HG03135 (cell line): ENCODE results near the gene PKP4.

ENCODE experiments used
- ATAC-seq: cut with Tn5 transposase; IDR thresholded peaks from one replicate; pipeline ENCODE4 v1.9.1; 2021; ENCODE audit warnings: mild to moderate bottlenecking, moderate library complexity; ENCODE audit not compliant: unreplicated experiment

The PKP4 gene

DNA sequence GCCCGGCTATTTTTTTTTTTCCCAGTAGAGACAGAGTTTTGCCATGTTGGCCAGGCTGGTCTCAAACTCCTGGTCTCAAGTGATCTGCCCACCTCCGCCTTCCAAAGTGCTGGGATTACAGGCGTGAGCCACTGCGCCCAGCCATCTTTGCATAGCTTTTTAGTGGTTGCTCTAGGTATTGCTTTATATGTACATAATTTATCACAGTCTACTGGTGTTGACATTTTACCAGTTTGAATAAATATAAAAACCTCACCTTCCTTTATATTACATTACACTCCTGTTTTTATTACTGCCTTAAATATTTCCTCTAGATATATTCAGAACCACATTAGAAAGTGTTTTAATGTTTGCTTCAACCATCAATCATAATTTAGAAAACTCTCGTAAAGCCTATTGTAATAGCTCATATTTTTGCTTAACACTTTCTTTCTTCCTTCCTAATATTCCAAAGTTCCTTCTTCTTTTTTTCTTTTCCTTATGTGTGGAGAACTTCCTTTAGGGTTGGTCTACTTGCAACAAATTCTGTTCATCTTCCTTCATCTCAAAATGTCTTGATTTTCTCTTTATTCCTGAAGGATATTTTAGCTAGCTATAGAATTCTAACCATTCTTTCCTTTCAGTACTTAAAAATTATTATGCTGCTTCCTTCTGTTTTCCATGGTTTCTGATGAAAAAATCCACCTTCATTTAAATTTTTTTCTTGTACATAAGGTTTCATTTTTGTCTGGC lies 256.2 kb downstream of the PKP4 start:
- no peak for ATAC-seq

DNA sequence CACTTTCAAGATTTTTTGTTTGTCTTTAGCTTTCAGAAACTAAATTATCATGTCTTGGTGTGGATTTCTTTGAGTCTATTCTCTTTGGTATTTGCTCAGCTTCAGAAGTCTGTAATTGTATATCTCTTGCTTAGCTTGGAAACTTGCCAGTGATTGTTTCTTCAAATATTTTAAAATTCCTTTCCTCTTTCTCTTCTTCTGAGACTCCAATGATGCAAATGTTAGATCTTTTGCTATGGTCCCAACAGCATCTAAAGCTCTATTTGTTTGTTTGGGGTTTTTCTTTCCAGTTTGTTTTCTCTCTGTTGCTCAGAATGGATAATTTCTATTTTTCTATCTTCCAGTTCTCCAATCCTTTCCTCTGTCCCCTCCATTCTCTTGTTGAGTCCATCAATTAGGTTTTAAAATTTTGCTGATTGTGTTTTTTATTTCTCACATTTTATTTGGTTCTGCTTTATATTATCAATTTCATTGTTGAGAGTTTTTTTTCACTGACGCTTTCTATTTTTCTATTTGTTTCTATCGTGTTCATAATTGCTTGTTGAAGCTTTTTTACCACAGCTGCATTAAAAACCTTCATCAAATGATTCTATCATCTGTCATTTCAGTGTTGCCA lies 256.9 kb downstream of the PKP4 start:
- ATAC-seq, result no peak

DNA sequence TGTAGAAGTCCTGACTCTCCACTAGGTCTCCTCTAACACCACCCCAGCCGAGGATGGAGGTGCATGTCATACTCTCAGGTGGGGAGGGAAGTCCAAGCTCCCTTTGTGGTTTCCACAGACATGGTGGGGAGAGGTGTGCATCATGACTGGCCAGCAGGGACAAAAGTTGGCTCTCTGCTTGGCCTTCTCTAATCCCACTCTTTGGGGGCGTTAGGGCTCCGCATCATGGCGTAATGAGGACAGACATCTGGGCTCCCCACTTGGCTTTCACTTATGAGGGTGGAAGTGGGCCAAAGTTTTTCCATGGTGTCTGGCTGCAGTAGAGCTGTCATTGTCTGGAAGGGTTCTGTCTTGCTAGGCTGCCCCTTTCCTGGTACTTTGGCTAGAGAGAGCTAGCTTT lies 257.7 kb downstream of the PKP4 start:
- ATAC-seq, result no peak

DNA sequence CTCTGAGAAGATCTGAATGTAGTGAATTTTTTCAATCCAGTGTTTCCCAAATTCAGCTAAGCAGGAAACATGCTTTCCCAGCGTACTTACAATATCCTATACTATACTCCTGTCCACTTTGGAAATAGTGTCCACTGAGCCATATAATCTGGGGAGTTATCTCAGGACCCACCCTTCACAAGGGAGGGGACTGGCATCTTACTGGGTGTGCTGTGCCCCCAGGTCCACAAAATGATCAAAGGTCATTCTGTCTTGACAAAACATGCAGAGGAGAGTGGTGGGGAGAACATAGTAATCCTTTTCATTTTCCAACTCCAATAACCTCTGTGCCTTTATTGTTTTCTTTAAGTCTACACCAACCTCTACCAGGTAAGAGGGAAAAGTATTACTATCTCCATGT lies 258.6 kb downstream of the PKP4 start:
- ATAC-seq, result no peak

DNA sequence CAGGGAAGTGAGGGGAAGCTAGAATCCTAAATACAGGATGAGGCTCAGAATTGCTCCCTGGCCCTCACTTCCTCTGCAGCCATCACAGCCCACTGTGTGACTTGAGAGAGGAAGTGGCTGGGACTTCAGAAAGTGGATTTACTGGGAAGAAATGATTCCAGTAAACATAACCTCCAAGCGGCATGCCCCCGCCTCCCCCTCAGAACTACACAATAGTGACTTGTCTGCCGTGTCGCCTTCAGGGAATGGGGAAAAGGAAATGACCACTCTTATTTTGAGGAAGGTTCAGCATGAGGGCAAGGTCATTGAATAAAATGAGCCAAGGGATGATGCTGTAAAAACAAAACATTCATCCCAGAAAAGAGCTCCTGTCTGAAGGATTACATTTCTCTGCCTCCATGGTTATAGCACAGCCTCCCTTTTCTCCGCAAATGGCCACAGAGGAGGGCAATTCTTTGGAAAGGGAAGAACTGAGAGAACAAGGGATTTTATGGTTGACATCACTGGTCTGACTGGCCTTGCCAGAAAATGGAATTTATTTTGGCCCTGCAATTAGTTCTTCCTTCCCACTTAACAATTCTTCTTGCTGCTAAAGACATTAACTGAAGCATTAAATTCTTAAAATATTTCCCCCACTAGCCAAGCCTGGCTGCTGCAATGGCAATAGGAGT lies 259.5 kb downstream of the PKP4 start:
- ATAC-seq, result no peak

DNA sequence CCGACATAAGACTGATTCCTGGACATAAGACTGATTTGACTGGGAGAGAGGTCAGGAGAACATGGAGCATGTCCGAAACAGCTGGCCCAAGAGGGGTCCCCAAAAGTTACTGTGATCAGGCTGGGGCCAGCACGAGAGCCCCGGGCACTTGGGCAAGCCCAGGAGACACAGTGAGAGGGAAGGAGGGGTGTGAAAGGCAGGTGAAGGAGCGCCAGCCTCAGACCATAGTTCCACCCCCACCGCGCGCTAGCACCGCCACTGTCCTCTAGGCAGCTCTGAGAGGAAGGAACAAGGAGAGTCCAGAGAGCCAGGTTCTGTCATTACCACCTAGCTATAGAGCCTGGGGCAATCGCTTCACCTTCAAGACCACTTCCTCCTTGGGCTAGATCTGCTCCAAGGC lies 260.2 kb downstream of the PKP4 start:
- no peak for ATAC-seq

DNA sequence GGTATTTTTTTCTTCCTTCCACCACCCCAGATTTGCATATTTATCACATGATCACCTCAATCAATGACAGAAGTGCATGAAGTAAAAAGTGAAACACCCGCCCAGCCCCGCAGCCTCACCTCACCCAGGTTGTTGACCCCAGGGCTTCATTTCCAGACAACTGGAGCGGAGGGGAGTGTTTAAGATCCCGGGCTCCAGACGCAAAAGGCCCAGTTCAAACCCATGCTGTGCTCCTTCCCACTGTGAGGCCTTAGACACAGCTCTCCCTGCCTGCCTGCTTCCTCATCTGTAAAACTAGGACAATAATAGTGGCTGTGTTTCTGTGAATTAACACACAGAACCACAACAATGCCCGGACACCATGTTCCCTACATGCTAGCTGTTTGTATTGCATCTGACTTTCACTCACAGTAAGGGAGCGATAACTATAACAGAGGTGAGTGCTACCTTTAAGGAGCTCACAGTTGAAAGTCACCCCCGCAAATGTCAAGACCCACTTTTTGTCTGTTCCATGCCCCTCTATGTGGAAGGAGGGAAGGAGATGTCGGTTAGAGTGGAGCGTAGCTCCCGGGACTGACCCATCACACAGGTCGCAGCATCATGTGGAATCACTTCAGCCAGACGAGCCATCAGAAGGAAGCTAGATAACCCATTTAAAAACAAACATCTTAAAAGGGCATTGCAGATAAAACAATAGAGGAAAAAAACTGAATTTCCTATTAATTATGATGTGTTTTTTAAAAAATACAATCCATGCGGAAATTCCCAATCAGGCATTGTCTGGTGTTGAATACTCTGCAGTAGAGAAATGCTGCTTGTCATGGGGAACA lies 260.8 kb downstream of the PKP4 start:
- ATAC-seq, result no peak

DNA sequence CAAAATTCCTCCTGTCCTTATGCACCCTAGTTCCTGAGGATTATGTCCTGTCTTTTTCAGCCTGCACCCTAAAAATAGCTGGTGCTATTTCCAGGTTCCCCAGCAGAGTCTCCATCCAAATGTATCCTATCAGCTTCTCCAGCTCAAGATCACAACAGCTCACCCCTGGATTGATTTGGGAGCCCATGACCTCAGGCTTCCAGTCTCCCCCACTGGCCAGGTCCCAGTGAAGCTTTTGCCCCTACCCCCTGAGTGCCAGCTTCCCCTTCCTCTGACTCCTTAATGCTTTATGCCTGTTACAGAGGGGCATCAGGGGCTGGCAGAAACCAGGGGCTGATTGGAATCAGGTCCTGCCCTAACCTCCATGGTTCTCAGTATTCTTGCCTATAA lies 261.4 kb downstream of the PKP4 start:
- ATAC-seq, result no peak

DNA sequence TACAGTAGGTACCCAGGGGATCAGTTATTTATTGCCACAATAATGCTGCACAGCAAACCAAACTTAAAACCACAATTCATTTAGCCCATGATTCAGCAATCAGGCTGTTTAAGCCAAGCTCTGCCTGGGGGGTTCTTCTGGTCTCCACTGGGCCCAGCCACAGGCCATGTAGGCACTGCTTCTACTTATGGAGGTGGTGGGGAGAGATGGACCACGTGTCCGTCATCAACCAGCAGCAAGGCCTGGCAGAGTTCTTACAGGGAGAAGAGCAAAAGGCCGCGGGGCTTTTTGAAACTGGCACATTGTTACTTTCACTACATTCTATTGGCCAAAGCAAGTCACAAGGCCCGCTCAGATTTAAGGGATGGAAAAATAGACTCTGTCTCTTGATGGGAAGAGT lies 262.1 kb downstream of the PKP4 start:
- ATAC-seq, result no peak

DNA sequence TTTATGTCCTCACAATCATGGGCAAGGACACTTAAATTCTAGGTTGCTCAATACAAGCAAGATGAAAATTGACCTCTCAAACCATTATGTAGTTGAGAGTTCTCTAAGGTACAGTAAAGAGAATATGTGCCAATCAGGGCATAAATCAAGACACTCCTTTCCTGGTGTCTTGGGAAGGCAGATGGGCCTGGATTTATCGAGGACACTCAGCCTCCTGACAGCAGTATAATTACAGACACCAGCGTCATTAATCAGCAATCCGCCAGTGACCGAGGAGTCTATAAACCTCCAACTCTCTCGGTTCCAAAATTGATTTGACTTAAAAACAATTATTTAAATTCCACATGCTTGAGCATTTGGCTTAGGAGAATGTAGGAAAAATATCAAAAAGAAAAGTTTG lies 262.7 kb downstream of the PKP4 start:
- no peak for ATAC-seq

DNA sequence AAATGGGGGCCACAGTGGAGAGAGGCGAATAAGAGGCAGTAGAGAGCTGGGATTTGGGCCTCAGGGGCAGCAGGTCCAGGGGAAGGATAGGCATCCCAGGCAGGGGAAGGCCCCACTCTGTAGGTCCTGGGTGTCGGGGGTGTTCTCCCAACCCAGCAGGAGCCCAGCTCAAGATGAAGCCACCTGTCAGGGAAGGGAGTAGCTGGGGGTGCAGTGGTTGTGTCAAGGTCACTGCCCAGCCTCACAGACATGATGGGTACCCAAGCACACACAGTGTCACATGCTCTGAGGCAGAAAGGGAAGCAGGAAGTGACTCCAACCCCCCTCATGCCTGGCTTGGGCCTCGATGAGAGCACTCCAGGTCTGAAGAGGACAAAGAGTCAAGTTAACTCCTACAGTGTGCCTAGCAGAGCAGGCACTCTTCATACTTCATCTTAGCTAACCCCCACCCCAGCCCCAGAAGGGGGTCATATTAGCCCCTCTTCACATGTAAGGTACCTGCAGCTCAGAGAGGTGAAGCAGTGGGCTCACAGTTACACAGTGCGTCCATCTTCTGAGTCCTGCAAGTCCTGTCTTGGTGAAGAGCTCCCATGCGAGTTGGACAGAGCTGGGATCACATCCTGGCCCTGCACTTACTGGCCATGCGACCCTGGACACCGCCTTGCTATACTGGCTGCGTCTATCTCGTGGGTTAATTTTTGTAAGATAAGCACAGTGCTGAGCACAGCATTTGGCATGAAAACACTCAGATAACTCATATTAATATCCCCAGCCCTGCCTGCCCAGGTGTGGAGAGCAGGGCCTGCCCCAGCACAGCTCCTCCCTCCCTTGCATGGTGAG lies 265.7 kb downstream of the PKP4 start:
- no peak for ATAC-seq

DNA sequence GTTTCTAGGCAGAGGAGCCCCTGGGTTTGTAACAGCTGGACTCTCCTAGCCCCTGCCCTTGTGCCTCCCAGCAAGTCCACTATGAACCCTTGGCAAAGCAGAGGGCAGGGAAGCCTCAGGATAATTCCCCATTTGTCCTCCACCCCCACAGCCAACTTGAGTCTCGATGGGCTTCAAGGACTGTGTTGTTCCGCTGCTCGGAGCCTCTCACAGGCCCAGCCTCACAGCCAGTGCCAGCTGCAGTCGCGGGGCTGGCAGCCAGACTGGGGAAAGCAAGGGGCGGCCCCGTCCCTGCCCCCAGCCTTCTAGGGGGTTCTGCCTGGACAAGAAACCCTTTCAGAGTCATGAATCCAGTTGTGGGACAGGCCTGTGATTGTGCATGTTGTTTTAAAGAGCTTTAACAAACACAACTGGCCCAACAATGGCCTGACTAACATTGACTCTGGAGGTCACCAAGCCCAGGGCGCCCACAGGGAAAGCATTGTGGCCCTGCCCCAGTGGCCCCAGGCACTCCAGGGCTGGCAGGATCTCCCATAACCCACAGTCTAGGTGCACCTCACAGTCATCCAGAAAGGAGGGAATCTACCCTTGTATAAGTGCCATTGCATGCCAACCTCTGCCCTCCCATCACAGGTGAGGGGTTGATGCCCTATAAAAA lies 266.6 kb downstream of the PKP4 start:
- ATAC-seq, result no peak

DNA sequence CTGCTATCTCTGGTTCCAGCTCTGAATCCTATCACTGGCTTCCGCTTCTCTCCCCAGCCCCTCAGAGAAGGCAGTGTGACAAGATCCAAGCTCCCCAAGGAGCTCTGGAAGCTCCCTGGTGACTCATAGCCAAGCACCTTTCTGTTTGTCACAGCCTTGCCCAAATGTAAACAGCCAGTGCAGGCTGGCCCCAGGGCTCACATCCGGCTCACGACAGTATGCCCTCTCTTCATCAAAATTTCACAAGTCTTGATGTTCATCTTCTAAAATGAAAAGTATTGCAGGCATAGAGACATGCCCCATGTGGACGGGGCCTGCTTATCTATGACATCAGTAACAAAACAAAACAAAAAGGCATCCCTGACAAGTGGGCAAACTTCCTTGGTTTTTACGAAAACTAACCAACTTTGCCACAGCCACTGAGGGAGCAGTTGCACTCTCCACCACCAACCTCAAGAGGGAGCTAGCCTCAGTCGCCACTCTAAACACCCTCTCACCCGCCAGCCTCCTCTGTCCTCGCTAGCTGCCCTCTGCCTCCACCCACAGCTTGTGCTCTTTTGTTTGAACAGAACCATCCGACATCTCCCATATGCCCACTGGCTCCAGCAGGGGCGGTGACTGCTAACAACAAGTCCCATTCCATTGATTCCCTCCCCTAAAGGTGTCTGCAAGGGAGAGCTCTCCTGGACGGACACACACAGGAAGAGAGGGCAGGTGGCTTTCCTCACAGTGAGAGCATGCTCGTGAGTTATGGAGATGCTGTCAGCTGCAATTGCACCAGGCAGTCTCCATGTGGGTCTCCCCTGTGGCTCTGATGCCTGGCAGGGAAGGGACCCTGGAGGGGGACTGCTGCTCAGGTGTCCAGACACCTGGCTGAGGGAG lies 267.4 kb downstream of the PKP4 start:
- ATAC-seq, result no peak

DNA sequence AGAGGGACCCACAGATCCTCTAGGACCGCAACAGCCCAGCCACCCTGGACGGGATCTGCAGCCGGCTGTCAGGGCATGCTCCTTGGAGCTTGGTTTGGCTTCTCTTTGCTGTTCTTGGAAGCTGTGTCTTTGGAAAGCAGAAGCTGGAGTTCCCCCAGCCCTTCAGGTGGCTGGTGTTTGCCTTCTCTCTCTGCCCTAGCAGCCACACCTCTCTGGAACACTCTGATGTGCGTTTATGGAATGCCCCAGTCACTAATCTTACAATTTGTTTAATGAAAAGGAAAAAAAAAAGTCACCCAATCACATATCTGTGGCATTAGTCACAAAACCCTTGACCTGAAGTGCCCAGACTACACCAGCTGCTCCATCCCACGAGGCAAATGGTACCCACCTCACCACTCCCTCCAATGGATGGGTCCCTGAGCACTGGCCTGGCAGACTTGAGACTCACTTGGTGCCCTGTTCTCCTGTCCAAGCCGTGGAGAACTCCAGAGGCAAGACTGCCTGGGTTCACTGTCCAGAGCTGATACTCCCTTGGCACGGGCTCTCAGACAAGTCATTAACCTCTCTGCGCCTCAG lies 268.1 kb downstream of the PKP4 start:
- ATAC-seq, result no peak

DNA sequence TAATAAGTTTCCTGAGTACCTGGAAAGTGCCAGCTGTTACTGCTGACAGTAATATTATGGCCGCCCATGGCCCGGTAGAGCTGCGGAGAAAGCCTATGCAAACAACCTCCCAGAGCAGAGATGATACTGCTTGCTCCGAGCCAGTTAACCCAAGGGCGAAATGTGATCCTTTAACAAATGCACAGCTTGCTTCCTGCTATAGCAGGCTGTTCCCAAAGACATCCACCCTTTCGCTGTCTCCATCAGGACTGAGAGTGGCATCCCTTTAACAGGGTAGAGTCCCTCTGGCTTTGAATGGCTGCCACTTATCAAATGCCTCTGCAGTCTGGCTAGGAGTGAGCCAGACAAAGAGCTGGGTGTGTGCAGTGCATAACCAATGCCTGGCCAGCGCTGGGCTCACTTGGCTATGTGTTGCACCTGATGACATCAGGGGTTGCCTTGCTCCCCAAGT lies 268.7 kb downstream of the PKP4 start:
- ATAC-seq, result no peak

DNA sequence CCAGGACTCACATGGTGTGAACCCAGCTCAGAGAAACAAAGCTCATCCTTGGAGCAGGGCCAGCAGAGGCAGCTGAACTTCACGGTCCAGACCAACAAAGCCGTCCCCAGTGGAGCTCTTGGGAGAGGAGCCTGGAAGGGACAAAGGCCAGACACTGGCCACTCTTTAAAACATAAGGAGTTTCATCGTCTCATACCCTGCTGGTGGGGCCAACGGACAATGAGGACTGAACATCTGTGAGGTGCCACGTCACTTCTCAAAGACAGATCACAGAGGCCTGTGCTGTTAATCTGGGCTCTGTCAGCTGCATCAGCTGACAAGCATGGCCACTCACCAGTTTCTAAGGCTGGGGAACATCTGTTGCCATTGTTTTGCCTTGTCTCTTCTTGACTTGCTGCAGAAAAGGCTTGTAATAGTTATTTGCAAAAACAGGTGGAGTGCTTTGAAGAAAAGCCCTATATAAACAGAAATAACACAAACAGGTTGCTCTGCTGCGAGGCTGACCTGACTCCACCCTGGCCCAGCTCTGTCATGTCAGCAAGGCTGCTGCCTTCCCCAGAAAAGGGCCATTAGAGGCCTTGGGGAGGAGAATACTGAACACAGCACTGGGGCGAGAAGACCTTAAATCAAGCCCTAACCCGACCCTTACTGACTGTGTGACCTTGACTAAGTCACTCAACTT lies 270.3 kb downstream of the PKP4 start:
- no peak for ATAC-seq

DNA sequence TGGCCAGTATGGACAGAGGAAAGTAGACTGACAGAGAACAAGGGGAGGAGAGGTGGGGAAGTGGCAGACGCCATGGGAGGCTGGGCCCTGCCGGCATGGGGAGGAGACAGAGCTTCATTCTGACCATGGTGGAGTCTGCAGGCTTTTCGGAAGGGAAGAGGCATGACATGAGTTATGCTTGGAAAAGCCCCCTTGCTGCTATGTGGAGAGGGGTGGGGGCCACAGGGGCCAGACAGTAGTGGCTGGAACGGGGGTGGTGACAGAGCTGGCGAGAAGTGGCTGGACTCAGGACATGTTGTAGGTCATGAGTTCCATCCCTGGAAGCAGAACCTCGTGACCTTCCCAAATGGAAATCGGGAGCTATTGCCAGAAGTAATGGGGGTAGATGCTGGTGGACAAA lies 271.7 kb downstream of the PKP4 start:
- ATAC-seq, result no peak

DNA sequence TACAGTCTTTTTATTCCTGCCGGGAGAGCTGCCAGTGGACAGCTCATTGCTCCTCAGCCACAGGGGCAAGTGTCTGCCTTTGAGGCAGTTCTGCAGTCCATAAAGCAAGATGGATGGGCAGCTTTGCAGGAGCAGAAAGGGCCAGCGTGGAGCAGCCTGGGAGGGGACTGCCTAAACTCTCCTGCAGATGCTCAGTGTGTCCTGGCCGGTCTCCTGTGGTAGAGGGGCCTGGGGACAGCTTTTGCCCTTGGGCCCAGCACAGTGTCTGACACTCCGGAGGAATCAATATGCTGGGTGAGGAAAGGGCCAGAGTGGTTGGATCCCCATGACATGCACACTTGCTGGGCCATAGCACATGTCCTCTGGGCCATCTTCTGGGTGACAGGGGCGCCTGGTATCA lies 272.7 kb downstream of the PKP4 start:
- ATAC-seq, result no peak
